ENCODE results near the gene UFSP2.

Gene UFSP2

DNA sequence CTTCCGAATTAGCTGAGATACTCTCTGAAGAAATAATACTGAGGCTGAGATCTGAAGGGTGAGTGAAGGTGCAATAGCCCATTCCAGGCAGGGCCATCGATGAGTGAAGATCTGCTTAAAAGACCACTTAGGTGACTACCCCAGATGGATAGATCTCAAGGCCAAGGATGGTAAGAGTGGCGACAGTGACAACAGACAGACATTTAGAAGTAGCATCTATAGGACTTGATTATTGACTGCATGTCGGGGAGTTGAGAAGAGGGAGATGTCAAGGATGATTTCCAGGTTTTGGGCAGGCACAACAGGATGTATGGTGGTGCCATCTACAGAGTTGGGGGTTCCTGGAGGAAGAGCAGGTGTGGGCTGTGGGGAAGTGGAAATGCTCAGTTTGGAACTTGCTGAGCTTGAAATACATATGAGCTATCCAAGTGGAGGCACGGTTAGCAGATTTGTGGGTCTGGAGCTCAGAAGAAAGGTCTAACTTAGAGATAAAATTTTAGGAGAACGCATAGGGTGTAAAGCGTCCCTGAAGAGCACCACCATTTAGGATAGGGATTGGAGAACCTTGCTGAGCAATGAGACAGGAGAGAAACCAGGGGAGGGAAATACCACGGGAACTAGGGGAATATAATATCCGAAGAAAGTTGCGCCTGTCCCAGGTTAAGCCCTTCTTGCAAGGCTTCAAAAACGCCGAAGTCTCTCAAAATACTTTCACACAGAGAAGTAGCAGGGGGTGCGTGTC is 688 bp downstream of the UFSP2 start:
- DNase-seq, result no peak

DNA sequence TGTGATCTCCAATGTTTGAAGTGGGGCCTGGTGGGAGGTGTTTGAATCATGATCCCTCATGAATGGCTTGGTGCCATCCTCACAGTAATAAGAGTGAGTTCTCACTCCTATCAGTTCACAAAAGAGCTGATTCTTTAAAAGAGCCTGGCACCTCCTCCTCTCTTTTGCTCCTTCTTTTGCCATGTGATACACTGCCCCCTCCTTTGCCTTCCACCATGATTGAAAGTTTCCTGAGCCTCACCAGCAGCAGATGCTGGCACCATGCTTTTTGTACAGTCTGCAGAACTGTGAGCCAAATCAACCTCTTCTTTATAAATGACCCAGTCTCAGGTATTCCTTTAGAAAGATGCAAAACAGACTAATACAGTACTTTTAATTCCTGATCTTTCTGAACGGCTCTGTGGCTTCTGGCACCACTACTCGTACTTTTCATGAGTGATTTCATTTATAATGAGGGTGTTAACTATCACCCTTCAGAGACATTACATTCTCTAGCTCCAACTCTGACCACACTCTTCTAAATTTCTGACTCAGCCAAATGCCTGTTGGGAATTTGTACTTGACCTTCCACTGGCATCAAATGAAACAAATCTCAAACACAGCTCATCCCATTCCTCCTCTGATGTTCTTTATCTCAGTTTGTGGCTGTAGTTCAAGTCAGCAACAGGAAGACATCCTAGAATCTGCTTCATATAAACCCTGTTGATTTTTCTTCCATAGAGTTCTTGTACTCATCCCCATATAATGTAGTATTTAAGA is 4.2 kb downstream of the UFSP2 start:
- DNase-seq, result peak; percentile 62

DNA sequence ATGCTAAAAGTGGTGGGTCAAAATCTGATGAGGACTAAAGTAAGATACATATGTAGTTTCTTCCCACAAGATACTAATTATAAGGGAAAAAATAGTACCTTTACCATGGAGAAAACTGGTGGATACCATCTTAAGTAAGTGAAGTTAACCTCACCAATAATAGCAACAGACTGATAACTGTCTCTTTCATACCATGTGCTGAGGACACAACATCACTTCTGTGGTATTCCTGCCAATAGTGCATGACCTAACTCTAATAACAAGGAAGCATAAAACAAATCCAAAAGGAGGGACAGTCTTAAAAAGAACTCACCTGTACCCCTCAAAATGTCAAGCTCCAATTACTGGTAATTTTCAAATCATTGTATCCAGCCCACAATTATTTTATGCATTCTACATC is 8.8 kb downstream of the UFSP2 start:
- no peak for DNase-seq

DNA sequence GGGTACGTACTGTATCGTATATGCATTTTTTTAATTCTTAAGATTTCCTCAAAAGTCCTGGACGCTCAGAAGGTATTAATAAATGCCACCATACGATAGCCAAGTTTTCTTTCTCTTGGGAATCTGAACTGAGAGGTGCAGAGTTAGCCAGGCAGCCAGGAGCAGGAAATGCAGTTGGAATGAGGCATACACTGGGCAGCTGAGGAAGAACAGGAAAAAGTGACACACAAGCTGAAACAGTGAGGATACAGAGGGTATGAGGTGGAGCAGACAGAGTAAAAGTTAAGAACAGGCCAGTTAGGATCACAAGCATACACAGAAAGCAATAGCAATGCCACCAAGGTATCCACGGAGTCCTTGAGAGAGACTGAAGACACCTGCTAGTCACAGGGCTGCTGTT is 13.4 kb downstream of the UFSP2 start:
- no peak for DNase-seq

DNA sequence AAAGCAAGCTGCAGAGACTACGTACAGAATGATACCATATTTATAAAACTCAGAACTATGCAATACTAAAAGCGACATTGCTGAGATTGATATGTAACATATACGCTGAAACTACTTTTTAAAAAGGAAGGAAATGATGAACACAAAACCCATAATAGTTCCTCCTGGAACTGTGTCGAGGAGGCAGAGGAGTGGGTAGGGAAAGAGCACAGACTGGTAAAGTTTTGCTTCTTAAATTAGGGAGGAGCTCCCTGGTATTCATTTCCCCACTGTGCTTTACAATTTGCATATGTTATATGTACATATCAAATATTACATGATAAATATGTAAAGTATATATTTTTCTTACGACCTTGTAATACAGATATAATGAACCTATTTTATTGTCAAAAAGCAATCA is 13.9 kb downstream of the UFSP2 start:
- DNase-seq, result no peak

DNA sequence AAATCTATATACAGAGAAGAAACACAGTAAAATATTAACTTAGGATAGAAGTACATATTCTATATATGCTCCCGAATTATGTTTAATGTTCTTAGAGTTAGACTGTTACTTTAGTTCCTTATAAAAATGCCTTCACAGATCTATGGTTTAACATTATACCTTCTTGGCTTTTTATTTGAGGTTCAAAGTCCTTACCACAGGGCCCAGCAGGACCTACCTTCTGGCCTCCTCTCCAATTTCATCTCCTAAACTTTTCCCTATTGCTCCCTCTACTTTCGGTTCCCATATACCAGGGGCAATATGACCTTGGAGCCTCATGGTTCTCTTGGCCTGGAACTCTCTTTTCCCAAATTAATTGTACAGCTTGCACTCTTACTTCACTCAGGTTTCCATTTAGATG is 17.3 kb downstream of the UFSP2 start:
- DNase-seq, result no peak

DNA sequence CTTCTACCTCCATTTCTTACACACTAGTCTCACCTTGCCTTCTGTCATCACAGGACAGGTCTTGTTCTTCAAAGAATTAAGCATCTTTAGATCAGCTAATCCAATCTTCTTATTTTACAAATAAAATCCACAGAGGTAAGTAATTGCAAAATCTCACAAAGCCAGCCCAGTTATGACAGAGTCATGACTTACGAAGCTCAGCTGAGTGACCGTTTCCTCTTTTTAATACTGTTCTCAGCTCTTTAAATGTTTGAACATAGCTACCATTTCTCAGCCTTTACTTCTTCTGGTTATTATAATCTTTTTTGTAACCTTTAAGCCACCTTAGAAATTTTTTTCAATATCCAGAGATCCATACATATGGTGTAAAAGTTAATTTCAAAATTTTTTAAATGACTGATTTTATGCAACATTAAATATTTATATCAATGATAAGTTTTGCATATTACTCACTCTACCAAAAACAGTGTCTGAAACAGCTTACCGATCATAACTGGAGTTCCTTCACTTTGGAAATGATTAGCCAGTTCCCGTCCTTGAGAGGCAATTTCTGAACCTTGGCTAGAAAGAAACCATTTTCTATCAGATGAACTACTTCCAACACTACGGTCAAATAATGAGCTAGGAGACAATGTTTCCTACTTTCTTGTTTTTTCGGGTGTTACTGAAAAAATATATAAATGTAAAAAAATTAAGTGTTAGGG is 20.3 kb downstream of the UFSP2 start:
- no peak for DNase-seq

DNA sequence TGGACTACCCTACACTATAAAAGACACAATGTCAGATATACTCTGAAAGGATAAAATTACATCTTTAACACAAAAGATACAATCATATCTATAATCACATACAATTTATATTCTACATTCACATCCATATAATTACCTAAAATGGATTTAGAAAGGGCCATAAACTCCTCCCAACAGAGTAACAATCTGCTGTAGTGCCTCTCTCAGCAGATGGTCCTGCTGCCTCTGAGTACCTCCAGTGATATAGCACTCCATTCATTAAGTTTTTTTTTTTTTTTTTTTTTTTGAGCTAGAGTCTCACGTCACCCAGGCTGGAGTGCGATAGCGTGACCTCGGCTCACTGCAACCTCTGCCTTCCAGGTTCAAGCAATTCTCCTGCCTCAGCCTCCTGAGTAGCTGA is 21.7 kb downstream of the UFSP2 start:
- DNase-seq, result no peak

DNA sequence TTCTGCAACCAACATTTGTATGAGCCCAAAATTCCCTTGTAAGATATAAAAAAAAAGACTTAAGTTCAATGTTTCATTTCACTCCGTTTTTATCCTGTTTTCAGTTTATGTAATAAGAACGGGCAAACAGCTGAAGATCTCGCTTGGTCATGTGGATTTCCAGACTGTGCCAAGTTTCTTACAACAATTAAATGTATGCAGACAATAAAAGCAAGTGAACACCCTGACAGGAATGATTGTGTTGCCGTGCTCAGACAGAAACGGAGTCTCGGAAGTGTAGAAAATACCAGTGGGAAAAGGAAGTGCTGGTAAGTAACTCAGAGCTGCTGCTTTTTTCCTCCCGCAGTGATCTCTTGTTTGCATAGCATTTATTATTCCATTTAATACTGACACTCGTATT is 26.3 kb downstream of the UFSP2 start:
- no peak for DNase-seq

DNA sequence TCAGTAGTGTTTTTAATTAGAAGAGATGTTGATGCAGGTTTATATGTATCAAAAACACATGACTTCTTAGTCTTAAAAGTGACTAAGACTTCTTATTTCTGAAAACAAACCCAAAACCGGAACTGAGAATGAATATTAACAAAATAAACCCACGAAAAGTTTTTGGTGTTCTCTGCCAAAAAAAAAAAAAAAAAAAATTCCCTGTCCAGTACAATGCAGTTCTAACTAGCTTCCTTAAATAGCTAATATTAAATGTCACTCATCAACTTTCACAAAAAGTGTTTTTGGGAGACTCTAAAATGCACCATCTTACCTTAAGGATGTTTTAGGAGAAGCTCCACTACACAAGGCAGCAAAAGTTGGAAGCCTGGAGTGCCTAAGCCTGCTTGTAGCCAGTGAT is 27.1 kb downstream of the UFSP2 start:
- no peak for DNase-seq

DNA sequence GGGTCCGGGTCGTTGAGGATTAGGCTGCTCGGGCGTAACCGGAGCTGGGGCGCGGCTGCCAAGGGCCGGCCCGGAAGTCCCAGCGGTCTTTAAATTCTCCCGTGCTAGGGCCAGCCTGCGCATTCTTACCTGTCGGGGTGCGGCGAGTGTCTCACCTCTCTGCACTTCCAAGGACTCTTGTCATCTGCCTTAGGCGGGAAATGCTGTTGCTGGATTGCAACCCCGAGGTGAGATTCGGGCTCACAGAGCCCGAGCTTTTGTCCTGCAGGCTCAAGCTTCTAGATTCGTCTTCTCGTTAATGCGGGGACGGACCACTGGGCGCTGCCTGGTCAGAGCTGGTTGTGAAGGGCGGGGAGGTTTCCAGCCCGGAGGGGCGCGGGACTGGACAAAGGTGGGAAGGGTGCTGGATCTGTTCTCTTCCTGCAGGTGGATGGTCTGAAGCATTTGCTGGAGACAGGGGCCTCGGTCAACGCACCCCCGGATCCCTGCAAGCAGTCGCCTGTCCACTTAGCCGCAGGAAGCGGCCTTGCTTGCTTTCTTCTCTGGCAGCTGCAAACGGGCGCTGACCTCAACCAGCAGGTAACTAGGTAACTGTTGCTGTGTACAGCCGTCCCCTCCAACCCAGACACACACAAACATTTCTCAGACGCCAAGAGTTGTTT is 28.9 kb downstream of the UFSP2 start, which contains the start of gene ANKRD37:
TSS of gene ANKRD37 (plus strand) at position 118 of the 662 bp plus-strand sequence. CDS start at position 201, 83 bp downstream.
- no peak for DNase-seq

DNA sequence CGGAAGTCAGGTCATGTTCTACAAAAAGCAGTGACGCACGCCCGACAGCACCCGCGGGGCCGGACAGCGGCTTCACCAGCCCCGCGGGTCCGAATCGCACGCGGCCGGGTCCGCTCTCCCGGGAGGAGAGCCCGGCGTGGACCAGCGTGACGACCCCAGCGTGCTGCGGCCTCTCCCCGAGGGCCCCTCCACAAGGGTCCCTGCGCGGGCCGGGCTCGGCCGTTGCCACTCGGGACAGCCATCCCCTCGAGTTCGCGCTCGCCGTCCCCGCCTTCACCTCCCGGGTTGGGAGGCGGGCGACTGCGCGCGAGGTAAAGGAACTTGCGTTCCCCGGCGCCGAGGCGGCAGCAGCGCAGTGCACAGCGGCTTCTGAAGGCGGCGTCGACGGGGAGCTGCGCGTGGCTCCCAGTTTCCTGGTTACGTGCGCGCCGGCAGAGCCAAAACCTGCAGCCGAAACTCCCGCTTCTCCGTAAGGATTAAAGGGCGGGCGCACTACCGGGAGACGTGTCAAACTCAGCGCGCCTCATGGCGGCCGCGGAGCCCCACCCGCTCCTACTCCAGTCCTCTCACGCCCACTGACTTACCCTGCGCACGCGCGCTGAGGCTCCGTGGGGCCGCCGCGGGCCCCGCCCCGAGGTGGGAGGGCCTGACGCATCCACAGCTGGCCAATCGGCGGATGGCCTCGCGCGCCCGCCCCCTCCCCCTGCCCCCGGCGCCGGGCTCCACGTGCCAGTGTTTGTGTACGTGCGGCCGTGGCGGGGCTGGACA is 29.6 kb downstream of the UFSP2 start:
- peak; percentile 87 for DNase-seq

DNA sequence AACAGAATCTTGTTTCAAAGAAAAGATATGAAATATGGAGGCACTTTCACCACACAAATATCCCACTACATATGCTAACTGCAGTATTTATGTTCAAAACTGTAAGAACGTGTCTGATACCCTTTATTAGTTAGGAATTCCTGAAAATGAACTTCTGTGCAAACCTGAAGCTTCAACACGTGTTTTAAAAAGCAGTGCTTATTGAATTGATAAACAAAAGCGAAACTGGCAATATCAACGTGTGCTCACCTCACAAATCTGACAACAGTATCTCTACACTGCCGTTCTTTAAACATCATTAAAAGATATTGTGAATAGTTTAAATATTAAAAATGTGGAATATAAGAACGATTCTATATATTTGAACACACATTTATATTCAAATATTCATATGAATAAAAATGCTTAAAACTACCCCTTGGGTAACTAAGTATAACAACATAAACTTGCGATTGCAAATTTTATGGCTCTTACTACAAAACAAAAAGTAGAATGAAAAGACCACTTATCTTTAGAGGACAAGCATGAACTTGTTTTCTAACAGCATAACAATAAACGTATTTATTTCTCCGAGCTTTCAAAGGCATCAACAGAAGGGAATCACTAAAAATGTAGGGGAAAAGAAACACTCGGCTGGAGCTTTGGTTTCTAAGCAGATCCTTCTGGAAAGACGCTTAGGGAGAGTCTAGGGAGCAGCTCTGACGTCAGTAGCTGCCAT is 30.4 kb downstream of the UFSP2 start, which contains the start of gene LRP2BP:
TSS of gene LRP2BP (minus strand) at position 687 of the 718 bp plus-strand sequence. CDS start 17,738 bp downstream, outside the sequence.
- no peak for DNase-seq

DNA sequence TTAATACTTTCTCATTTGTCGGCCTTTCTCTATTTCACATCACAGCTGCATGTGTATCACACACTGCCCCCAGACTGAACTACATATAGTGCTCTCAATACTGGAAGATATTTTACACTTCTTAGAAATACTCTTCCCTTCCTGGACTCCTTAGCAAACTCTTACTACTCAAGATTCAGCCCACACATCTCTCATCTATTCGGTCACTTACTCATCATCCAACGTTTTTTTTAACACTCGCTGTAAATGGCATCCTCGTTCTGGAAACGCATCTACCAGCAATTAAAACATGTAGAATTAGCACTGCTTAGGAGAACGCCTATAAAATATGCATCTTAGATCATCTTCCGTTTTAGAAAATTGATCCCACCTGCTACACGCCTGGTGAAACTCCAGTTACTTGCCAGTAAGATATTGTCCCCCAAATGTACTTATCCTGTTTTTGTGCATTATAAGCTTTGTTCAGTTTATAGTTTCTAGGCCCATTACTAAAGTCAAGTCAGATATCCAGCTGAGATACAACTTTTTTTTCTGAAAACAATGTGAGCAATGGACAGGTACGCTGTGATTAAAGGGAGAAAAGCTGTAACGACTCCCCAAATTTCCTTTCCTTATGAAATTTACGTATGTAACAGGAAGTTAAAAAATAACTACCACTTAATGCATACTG is 31.1 kb downstream of the UFSP2 start:
- DNase-seq, result no peak

DNA sequence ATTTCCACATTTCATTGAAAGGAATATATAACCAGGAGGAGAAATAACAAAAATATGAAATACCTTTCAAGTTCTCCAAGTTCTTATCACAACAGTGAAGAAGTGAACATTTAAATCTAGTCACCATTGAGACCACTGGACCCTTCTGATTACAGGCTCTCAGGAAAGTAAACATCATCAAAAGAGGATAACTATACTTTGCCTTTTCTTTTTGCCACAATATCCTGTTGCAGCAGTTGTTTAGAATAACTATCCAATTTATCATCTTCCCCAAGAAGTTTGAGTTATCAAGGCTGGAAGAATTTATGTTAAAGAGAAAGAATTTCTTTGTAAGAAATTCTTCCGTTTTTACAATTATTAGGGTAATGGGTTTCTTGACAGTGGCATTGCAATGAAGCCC is 33.6 kb downstream of the UFSP2 start:
- no peak for DNase-seq

DNA sequence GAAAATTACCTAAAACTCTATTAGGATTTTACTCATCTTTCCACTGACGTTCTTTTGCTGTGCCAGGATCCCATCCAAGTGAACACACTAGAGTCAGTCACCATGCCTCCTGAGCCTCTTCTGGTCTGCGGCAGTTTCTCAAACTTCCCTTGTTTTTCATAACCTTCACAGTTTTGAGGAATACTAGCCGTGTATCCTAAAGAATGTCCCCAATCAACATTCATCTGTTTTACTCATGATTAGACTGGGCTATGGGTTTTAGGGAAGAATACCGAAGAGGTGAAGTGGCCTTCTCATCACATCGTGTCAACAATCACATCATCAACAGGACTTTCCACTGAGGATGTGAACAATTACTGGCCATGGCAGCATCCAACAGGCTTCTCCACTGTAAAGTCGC is 34.8 kb downstream of the UFSP2 start:
- no peak for DNase-seq

DNA sequence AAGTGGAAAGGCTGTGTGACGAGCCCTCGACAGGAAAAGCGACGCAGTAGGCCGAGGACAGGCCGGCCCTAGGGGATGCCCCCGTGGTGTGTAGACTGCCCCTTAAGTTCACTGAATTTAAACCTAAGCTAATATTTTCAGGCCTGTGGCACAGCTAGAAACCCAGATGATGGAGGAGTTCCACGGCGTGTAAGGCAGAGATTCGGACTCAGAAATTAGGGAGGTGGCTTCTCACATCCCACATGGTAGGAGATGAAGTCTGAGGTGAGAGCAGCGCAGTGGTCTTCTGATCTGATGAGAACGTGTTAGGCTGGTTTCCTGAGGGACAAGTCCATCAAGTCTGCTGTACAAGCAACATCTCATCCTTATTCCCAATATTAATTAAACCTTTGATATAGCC is 37.8 kb downstream of the UFSP2 start:
- no peak for DNase-seq

DNA sequence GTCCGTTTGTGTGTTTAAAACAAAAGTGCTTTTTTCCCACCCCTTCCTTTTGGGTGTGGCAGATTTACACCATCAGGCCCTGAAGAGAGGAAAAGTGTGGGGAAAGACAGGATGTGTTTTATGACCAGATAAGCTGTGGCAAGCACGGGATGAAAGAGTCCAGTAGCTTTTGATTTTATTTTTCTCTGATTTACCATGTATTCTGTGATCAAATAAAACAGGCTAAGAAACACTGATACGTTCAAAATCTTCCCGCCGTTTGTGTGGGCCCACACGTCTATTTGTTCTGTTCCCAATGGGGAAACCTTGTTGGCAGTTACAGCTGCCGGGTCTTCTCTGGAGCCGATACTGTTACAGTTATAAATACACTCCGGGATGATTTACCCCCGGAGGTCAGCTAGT is 40.8 kb downstream of the UFSP2 start:
- DNase-seq, result no peak

DNA sequence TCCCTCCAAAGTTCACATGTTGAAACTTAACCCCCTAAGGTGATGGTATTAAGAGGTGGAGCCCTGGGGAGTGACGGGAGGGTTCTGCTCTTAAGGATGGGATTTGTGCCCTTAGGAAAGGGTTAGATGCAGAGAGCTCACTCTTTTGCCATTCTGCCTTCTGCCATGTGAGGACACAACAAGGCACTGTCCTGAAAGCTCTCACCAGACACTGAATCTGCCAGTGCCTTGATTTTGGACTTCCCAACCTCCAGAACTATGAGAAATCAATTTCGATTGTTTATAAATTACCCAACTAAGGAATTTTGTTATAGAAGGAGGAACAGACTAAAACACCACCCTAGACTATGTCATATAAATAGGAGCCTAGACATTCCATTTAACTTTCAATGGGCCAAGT is 41.7 kb downstream of the UFSP2 start:
- no peak for DNase-seq

DNA sequence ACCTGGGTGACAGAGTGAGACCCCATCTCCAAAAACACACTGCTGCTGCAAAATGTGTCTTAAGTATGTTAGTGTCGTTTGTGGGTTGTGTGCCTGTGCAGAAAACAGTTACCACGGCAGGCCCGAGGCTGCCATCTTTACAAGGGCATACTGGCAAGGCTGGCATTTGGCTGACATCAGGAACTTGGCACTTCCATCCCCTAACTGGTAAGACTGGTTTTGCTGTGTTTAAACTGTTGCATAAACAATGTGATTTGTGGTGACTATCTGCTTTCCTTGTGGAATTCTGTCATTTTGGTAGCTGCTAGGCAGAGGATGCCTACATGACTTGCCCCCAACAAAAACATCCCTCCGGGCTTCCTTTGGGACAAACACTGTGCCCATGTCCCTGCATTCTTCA is 42.3 kb downstream of the UFSP2 start:
- DNase-seq, result no peak

DNA sequence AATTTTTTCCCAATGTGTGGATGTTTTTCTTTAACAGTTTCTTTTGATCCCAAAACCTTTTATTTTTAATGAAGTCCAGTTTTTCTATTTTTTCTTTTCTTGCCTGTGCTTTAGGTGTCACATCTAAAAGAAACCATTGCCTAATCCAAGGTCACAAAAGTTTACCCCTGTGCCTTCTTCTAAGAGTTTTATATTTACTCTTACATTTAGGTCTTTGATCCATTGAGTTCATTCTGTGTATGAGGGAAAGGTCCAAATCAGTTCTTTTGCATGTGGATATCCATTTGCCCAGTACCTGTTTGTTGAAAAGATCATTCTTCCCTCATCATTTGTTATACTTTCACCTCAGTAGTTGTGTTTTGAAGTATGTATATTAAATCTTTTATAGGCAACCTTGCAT is 43.0 kb downstream of the UFSP2 start:
- no peak for DNase-seq

Measured in NCI-H226 (cell line).